Activated T-helper 2 cell treated with anti-CD3 and anti-CD28 coated beads, Interferon-gamma antibody, Interleukin-2, Interleukin-4, amounts not matched to agents 10 μg/mL and 5 μg/mL and 100 μg/mL, durations not matched to agents 14 hours and 24 hours and 36 hours (primary cell): ENCODE data around the gene NOX1. TPM values are rescaled to one million over a fixed set of nuclear protein-coding genes. Genes with fewer than 3 reads are reported as not detected.
A peak's percentile ranks its signal among the peaks of the same experiment; 100 is the strongest.

Experiments
- DNase-seq: peaks from one replicate; pipeline ENCODE4 v3.0.0; 2021; ENCODE audit warnings: low spot score
- H3K27ac Mint-ChIP-seq: one replicate; pipeline ENCODE4 v1.8.0; 2021; ENCODE audit warnings: mixed read lengths
- H3K27me3 Mint-ChIP-seq: one replicate; pipeline ENCODE4 v1.8.0; 2021; ENCODE audit warnings: low read depth, mixed read lengths
- H3K36me3 Mint-ChIP-seq: one replicate; pipeline ENCODE4 v1.8.0; 2021; ENCODE audit warnings: low read depth, mixed read lengths
- H3K4me1 Mint-ChIP-seq: one replicate; pipeline ENCODE4 v1.8.0; 2021; ENCODE audit warnings: low read depth, mixed read lengths
- H3K4me3 Mint-ChIP-seq: one replicate; pipeline ENCODE4 v1.8.0; 2021; ENCODE audit warnings: low read depth, mild to moderate bottlenecking, moderate library complexity, mixed read lengths
- H3K9me3 Mint-ChIP-seq: one replicate; pipeline ENCODE4 v1.8.0; 2021; ENCODE audit warnings: mixed read lengths
- intact Hi-C: fragments of 100-400 bp; cut with micrococcal nuclease; formaldehyde crosslinking; loops from one replicate; pipeline ENCODE4 v1.15.1; 2023
- total RNA-seq: library from RNA; stranded (reverse); gene quantifications from 2 replicates; pipeline ENCODE4 v1.2.3, GENCODE V29; 2022

Gene NOX1
- total RNA-seq, 1 donor from 2014 or later = not detected

GRCh38 chrX:100864657-100865391 is 9.3 kb downstream of the NOX1 start:
- no peaks in the 10 kb centered on the region for H3K36me3 Mint-ChIP-seq
- no peak for DNase-seq
- H3K27me3 Mint-ChIP-seq = peaks cover 4% of the 10 kb centered on the region
- H3K27ac Mint-ChIP-seq = no peak overlapping the region
- intact Hi-C loops = no loop called here
- H3K9me3 Mint-ChIP-seq = no peaks in the 10 kb centered on the region
- no peak overlapping the region for H3K4me3 Mint-ChIP-seq
- H3K4me1 Mint-ChIP-seq = no peaks in the 10 kb centered on the region

- intact Hi-C loops = no loop called here
- Mint-ChIP-seq H3K27me3 (peaks cover 7% of the 10 kb centered on the region), H3K27ac (no peak overlapping the region), H3K4me3 (no peak overlapping the region), H3K9me3 (no peaks in the 10 kb centered on the region), H3K4me1 (no peaks in the 10 kb centered on the region), H3K36me3 (no peaks in the 10 kb centered on the region)
- DNase-seq = no peak
These were observed 10.8 kb downstream of the NOX1 start for GRCh38 chrX:100863326-100863864.

GRCh38 chrX:100852810-100853209 is 21.3 kb downstream of the NOX1 start:
- Mint-ChIP-seq H3K27ac (no peak overlapping the region), H3K9me3 (no peaks in the 10 kb centered on the region), H3K4me3 (no peak overlapping the region), H3K27me3 (no peaks in the 10 kb centered on the region), H3K4me1 (no peaks in the 10 kb centered on the region), H3K36me3 (no peaks in the 10 kb centered on the region)
- intact Hi-C loops = no loop called here
- DNase-seq = no peak

DNA sequence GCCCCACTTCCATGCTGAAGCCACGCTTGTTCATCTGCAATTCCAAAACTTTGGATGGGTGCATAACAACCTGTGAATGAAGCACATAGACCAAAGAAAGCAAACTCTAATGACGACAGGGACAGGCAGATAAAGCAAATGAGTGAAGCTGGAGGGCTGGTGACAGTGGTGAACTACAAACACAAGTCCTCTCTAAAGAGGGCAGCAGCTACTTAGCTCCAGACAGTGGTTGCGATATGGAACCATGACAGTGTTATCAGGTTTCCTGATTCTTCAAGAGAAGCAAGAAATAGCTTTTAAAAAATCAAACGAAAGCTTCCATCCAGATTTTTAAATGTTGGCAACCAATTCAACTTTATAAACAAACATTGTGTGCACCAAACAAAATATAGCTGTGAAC is 23.8 kb downstream of the NOX1 start:
- H3K9me3 Mint-ChIP-seq = no peaks in the 10 kb centered on the region
- H3K4me3 Mint-ChIP-seq = no peak overlapping the region
- H3K27ac Mint-ChIP-seq = no peak overlapping the region
- peaks cover 1% of the 10 kb centered on the region for H3K4me1 Mint-ChIP-seq
- DNase-seq = no peak
- H3K27me3 Mint-ChIP-seq = no peaks in the 10 kb centered on the region
- no peaks in the 10 kb centered on the region for H3K36me3 Mint-ChIP-seq
- intact Hi-C loops = no loop called here

DNA sequence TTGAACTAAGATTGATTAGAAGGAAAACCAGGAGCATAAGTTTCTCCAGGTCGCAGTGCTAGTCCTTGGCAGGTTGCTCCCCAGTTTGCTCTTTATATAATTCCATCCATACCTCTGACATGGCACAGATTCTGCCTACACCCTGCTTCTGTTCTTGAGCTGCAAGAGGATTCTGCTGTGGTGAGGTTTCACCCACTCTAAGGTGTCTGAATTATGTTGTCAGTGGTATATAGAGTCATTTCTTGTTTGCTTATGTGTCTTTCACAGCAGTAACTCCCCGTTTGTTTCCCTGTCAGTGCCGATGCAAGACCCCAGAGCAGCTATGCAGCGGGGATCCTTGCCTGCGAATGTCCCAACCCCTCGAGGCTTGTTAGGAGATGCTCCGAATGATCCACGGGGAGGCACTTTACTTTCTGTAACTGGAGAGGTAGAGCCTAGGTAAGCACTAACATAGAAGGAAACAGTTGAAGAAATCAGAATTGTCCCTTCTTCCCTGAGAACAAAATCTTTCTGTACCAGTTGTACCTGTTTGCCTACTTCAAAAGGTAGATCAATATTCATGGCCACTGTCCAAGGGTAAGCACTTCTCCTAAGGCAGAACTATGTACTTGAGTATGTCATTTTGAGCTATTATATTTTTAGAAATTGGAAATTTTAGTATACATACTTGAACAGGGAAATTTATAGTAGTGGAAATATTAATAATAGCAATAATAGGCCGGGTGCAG is 42.8 kb downstream of the NOX1 start:
- H3K27me3 Mint-ChIP-seq = no peaks in the 10 kb centered on the region
- H3K9me3 Mint-ChIP-seq = no peaks in the 10 kb centered on the region
- intact Hi-C loops = no loop called here
- peak overlapping the region; percentile 98 for H3K27ac Mint-ChIP-seq
- no peak overlapping the region for H3K4me3 Mint-ChIP-seq
- H3K4me1 Mint-ChIP-seq = peaks cover 20% of the 10 kb centered on the region
- peaks cover 71% of the 10 kb centered on the region for H3K36me3 Mint-ChIP-seq
- no peak for DNase-seq

- Mint-ChIP-seq H3K27ac (peak overlapping the region; percentile 98), H3K4me1 (peaks cover 20% of the 10 kb centered on the region), H3K9me3 (no peaks in the 10 kb centered on the region), H3K4me3 (peak overlapping the region; percentile 55), H3K27me3 (no peaks in the 10 kb centered on the region), H3K36me3 (peaks cover 74% of the 10 kb centered on the region)
- no peak for DNase-seq
- intact Hi-C loops = loop anchor here (1.0 kb wide), 1 partner anchor 10 kb away; the partner anchor contains the start of gene CSTF2
These were observed 43.6 kb downstream of the NOX1 start for GRCh38 chrX:100830547-100830946.

- intact Hi-C loops = loop anchor here (1.0 kb wide), 1 partner anchor 10 kb away; the partner anchor contains the start of gene CSTF2
- peak overlapping the region; percentile 69 for H3K4me3 Mint-ChIP-seq
- no peak for DNase-seq
- H3K9me3 Mint-ChIP-seq = no peaks in the 10 kb centered on the region
- H3K27me3 Mint-ChIP-seq = no peaks in the 10 kb centered on the region
- peaks cover 20% of the 10 kb centered on the region for H3K4me1 Mint-ChIP-seq
- H3K36me3 Mint-ChIP-seq = peaks cover 74% of the 10 kb centered on the region
- H3K27ac Mint-ChIP-seq = peak overlapping the region; percentile 98
These were observed 44.0 kb downstream of the NOX1 start for GRCh38 chrX:100830143-100830542.

GRCh38 chrX:100829730-100830129 is 44.4 kb downstream of the NOX1 start:
- H3K4me1 Mint-ChIP-seq = peaks cover 20% of the 10 kb centered on the region
- intact Hi-C loops = loop anchor here (1.0 to 10.0 kb wide), 3 partner anchors 9 to 165 kb away; partner anchors contain the start of genes CSTF2 and XKRX
- peak overlapping the region; percentile 98 for H3K27ac Mint-ChIP-seq
- no peaks in the 10 kb centered on the region for H3K9me3 Mint-ChIP-seq
- H3K36me3 Mint-ChIP-seq = peaks cover 76% of the 10 kb centered on the region
- H3K4me3 Mint-ChIP-seq = peak overlapping the region; percentile 69
- no peak for DNase-seq
- no peaks in the 10 kb centered on the region for H3K27me3 Mint-ChIP-seq

GRCh38 chrX:100819837-100820666 is 54.1 kb downstream of the NOX1 start, which contains the start of gene CSTF2:
CSTF2 (plus strand) TSS chrX:100820391; CDS start chrX:100820417, 26 bp downstream.
- peak; percentile 75 for DNase-seq
- Mint-ChIP-seq H3K36me3 (peaks cover 22% of the 10 kb centered on the region), H3K4me3 (peak within 1 kb of the TSS; percentile 91), H3K4me1 (peaks cover 10% of the 10 kb centered on the region), H3K27ac (peak within 1 kb of the TSS; percentile 97), H3K9me3 (peaks cover 4% of the 10 kb centered on the region), H3K27me3 (peaks cover 6% of the 10 kb centered on the region)
- intact Hi-C loops = loop anchor here (1.0 to 10.0 kb wide), 6 partner anchors 10 to 387 kb away; partner anchors contain the start of genes CENPI, TRMT2B and XKRX

DNA sequence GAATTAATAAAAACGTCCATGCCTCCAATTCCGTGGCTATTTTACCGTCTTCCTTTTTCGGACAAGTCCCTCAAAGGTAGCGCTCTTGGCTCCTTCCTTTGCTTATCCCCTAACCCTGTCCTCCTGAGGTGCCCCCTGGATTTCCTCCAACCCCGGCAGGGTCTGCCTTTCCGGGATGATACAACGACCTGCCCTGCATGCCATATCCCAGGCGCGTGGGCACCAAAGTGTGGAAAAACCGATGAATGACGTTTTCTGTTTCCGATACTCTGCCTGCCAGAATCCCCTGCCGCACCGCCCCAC is 54.7 kb downstream of the NOX1 start:
- Mint-ChIP-seq H3K4me1 (peaks cover 10% of the 10 kb centered on the region), H3K9me3 (peaks cover 4% of the 10 kb centered on the region), H3K27me3 (peaks cover 9% of the 10 kb centered on the region), H3K27ac (peak overlapping the region; percentile 97), H3K36me3 (peaks cover 18% of the 10 kb centered on the region), H3K4me3 (peak overlapping the region; percentile 91)
- intact Hi-C loops = no loop called here
- no peak for DNase-seq

DNA sequence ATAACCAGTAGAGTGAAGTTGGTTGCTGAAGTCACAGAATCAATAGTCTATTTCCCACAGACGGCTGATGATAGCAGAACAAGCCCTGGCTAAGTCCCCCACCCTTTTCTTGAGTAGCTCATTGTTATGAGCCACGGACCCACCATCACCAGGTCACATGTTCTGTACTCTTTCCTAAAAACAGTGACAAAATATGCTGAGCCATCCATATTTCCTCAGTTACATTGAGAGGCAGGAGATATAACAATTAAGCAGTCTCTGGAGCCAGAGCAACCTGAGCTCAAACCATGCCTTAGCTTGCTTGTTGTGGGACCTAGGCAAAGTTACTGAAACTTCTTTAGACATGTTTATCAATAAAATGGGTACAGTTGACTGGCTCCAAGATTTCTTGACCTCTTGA is 56.8 kb downstream of the NOX1 start:
- Mint-ChIP-seq H3K36me3 (peaks cover 4% of the 10 kb centered on the region), H3K27me3 (peaks cover 9% of the 10 kb centered on the region), H3K9me3 (peaks cover 4% of the 10 kb centered on the region), H3K4me1 (peaks cover 8% of the 10 kb centered on the region), H3K27ac (no peak overlapping the region), H3K4me3 (no peak overlapping the region)
- DNase-seq = no peak
- intact Hi-C loops = no loop called here
